OCI-LY1 (cell line): ENCODE measurements around the gene OR1B1.

Experiments used
- CTCF ChIP-seq: fragments of 200-600 bp; sonication (generic), shearing (Covaris generic); IDR thresholded peaks from 2 replicates; pipeline ENCODE4 v1.5.1; 2017; ENCODE audit warnings: mild to moderate bottlenecking, antibody characterized with exemption, low read length, moderate library complexity, mixed read lengths
- EZH2 ChIP-seq: fragments of 200-600 bp; sonication (generic), shearing (Covaris generic); IDR thresholded peaks from 2 replicates; pipeline ENCODE4 v1.8.0; 2017; ENCODE audit warnings: borderline replicate concordance, mixed run types, mild to moderate bottlenecking, antibody characterized with exemption, low read length, moderate library complexity, mixed read lengths

- TF ChIP-seq CTCF (no peak), EZH2 (no peak)
These were observed 15.2 kb downstream of the OR1B1 start for GRCh38 chr9:122642226-122642625.
